ENCODE data around the gene PITPNM1. TPM values are rescaled to one million over a fixed set of nuclear protein-coding genes. Genes with fewer than 3 reads are reported as not detected.

PITPNM1 gene
- 42.1 and 54.4 TPM in 2 replicates for total RNA-seq (2014; rRNA removed; shearing (Covaris generic))

GRCh38 chr11:67504950-67505581 is at the start of gene PITPNM1:
Gene PITPNM1 (minus strand): TSS chr11:67505363. CDS start chr11:67504180, 1,183 bp downstream.

GRCh38 chr11:67522844-67523555 is 17.8 kb upstream of the PITPNM1 start, which contains the start of gene CABP2:
Gene CABP2 (minus strand): TSS chr11:67523446. CDS start chr11:67523326, 120 bp downstream.

GRCh38 chr11:67507864-67508485 is 2.8 kb upstream of the PITPNM1 start, which contains the start of gene CDK2AP2:
Gene CDK2AP2 (minus strand): TSS chr11:67508162. CDS start chr11:67508082, 80 bp downstream.

GRCh38 chr11:67482827-67483798 is 22.1 kb downstream of the PITPNM1 start, which contains the start of gene AIP:
Gene AIP (plus strand): TSS chr11:67483026. CDS start chr11:67483159, 133 bp downstream.

GRCh38 chr11:67468759-67469507 is 36.2 kb downstream of the PITPNM1 start, which contains the start of gene TMEM134:
Gene TMEM134 (minus strand): TSS chr11:67469251. CDS start chr11:67469192, 59 bp downstream.

GRCh38 chr11:67455054-67455453 is 50.1 kb downstream of the PITPNM1 start, which contains the start of gene CABP4:
Gene CABP4 (plus strand): TSS chr11:67455354. CDS start chr11:67455424, 70 bp downstream.

GRCh38 chr11:67452141-67452952 is 52.8 kb downstream of the PITPNM1 start, which contains the start of gene GPR152:
Gene GPR152 (minus strand): TSS chr11:67452729. CDS start chr11:67452724, 5 bp downstream.

Small RNA genes lying within 50 kb of the gene (small RNA-seq; reads per million reads assigned to genes)
- gene MIR6752, result not detected

Other genes starting within 250 kb of the PITPNM1 start
- 49.9 and 70.0 TPM in 2 replicates for gene GRK2, start 238.9 kb downstream of the PITPNM1 start, total RNA-seq (2014; rRNA removed; shearing (Covaris generic))
- gene ANKRD13D, start 216.1 kb downstream of the PITPNM1 start, total RNA-seq (2014; rRNA removed; shearing (Covaris generic)), result 39.2 and 48.4 TPM in 2 replicates
- gene SSH3, start 201.8 kb downstream of the PITPNM1 start, total RNA-seq (2014; rRNA removed; shearing (Covaris generic)), result 10.7 and 20.0 TPM in 2 replicates
- 110 and 118 TPM in 2 replicates for gene POLD4, start 151.8 kb downstream of the PITPNM1 start, total RNA-seq (2014; rRNA removed; shearing (Covaris generic))
- gene CLCF1, start 131.8 kb downstream of the PITPNM1 start, total RNA-seq (2014; rRNA removed; shearing (Covaris generic)), result 14.1 and 19.9 TPM in 2 replicates
- gene RAD9A, start 113.4 kb downstream of the PITPNM1 start, total RNA-seq (2014; rRNA removed; shearing (Covaris generic)), result 14.7 and 15.6 TPM in 2 replicates
- gene PPP1CA, start 103.5 kb downstream of the PITPNM1 start, total RNA-seq (2014; rRNA removed; shearing (Covaris generic)), result 177 and 183 TPM in 2 replicates
- gene TBC1D10C, start 101.3 kb downstream of the PITPNM1 start, total RNA-seq (2014; rRNA removed; shearing (Covaris generic)), result 0.34 TPM in 2 replicates
- 0.03 and 0.26 TPM in 2 replicates for gene CARNS1, start 89.7 kb downstream of the PITPNM1 start, total RNA-seq (2014; rRNA removed; shearing (Covaris generic))
- gene RPS6KB2, start 76.9 kb downstream of the PITPNM1 start, total RNA-seq (2014; rRNA removed; shearing (Covaris generic)), result 71.7 and 98.8 TPM in 2 replicates
- gene PTPRCAP, start 67.7 kb downstream of the PITPNM1 start, total RNA-seq (2014; rRNA removed; shearing (Covaris generic)), result 0.96 and 1.4 TPM in 2 replicates
- 110 and 122 TPM in 2 replicates for gene CORO1B, start 61.9 kb downstream of the PITPNM1 start, total RNA-seq (2014; rRNA removed; shearing (Covaris generic))
- not detected in 2 replicates for gene GPR152, start 52.6 kb downstream of the PITPNM1 start, total RNA-seq (2014; rRNA removed; shearing (Covaris generic))
- gene CABP4, start 50.0 kb downstream of the PITPNM1 start, total RNA-seq (2014; rRNA removed; shearing (Covaris generic)), result 0.15 TPM in 1 of 2 replicates, not detected in the other
- gene TMEM134, start 36.1 kb downstream of the PITPNM1 start, total RNA-seq (2014; rRNA removed; shearing (Covaris generic)), result 38.2 and 55.7 TPM in 2 replicates
- 182 and 192 TPM in 2 replicates for gene AIP, start 22.3 kb downstream of the PITPNM1 start, total RNA-seq (2014; rRNA removed; shearing (Covaris generic))
- gene CDK2AP2, start 2.8 kb upstream of the PITPNM1 start, total RNA-seq (2014; rRNA removed; shearing (Covaris generic)), result 35.2 and 35.9 TPM in 2 replicates
- gene CABP2, start 18.1 kb upstream of the PITPNM1 start, total RNA-seq (2014; rRNA removed; shearing (Covaris generic)), result not detected in 2 replicates
- gene GSTP1, start 78.4 kb upstream of the PITPNM1 start, total RNA-seq (2014; rRNA removed; shearing (Covaris generic)), result 1,098 and 1,233 TPM in 2 replicates
- 310 and 343 TPM in 2 replicates for gene NDUFV1, start 101.6 kb upstream of the PITPNM1 start, total RNA-seq (2014; rRNA removed; shearing (Covaris generic))
- 13.8 and 25.0 TPM in 2 replicates for gene NUDT8, start 124.6 kb upstream of the PITPNM1 start, total RNA-seq (2014; rRNA removed; shearing (Covaris generic))
- not detected in 2 replicates for gene TBX10, start 134.4 kb upstream of the PITPNM1 start, total RNA-seq (2014; rRNA removed; shearing (Covaris generic))
- gene ACY3, start 145.4 kb upstream of the PITPNM1 start, total RNA-seq (2014; rRNA removed; shearing (Covaris generic)), result 0.13 TPM in 1 of 2 replicates, not detected in the other
- not detected in 2 replicates for gene ALDH3B2, start 169.3 kb upstream of the PITPNM1 start, total RNA-seq (2014; rRNA removed; shearing (Covaris generic))